K562 (cell line): ENCODE results near the gene NOTCH3. TPM values are rescaled to one million over a fixed set of nuclear protein-coding genes. Genes with fewer than 3 reads are reported as not detected.

Experiments used
- ATAC-seq: fragments of 200-7000 bp; cut with Tn5 transposase; 3 replicates; pipeline ENCODE4 v1.9.1; 2020; ENCODE audit warnings: moderate library complexity
- BruUV-seq: library from RNA; stranded (reverse); fragments of 400-500 nt; replicated peaks from 2 replicates; lab custom pipeline; 2021; lab: Mats Ljungman, UMichigan
- CTCF ChIA-PET: fragments of 300-600 bp; formaldehyde crosslinking; extraction: SDS; loops from one replicate; lab custom pipeline; 2021; ENCODE audit warnings: low intra/inter-chr PET ratio; lab: Yijun Ruan, JAX
- POLR2A ChIA-PET: fragments of 300-600, 350-650 bp; sonication (Branson Sonifier 250); formaldehyde crosslinking; extraction: SDS; loops from one replicate; lab custom pipeline; 2021; ENCODE audit warnings: antibody characterized with exemption, inconsistent platforms; lab: Yijun Ruan, JAX
- DNase-seq, 4 experiments: peaks; one replicate each; pipeline versions ENCODE4 v3.0.0 to v3.0.0-alpha.2; 2011 to 2018; ENCODE audit warnings: low spot score in 3 of 4, mixed read lengths in 3 of 4; ENCODE audit errors: extremely low read depth in 1 of 4
- FAIRE-seq: peaks from 2 replicates; lab custom pipeline; 2011; peaks lifted over from hg19 to GRCh38; lab: Jason Lieb, UNC
- H2AFZ ChIP-seq: 2 replicates; pipeline ENCODE4 v1.6.0; 2011; ENCODE audit warnings: low read depth, low read length, control low read depth, inconsistent platforms
- H3K27ac ChIP-seq: fragments of 200-600 bp; 3 replicates; pipeline ENCODE4 v1.8.0; 2011; ENCODE audit warnings: low read depth, mild to moderate bottlenecking, control low read depth, inconsistent platforms, low read length, moderate library complexity, mixed read lengths; ENCODE audit errors: extremely low read depth
- H3K27me3 ChIP-seq, 2 experiments: fragments of 300-600 bp in 1 of 2; 2 replicates in 1 of 2; 3 replicates in 1 of 2; pipeline versions ENCODE4 v1.6.0 to v1.8.0; 2011; ENCODE audit warnings: inconsistent platforms in 2 of 2, low read length in 2 of 2, mild to moderate bottlenecking in 1 of 2, mixed read lengths in 1 of 2, moderate library complexity in 1 of 2; ENCODE audit not compliant: control insufficient read depth in 2 of 2, insufficient read depth in 2 of 2
- H3K36me3 ChIP-seq: fragments of 300-600 bp; 3 replicates; pipeline ENCODE4 v1.8.0; 2011; ENCODE audit warnings: mild to moderate bottlenecking, low read length, inconsistent platforms; ENCODE audit not compliant: control insufficient read depth, insufficient read depth
- H3K4me1 ChIP-seq, 2 experiments: fragments of 200-600 bp in 1 of 2; replicated peaks in 1 of 2; 2 replicates in 1 of 2; 3 replicates in 1 of 2; pipeline versions ENCODE4 v1.5.1 to v1.8.0; 2011; ENCODE audit warnings: inconsistent platforms in 2 of 2, low read length in 2 of 2, mild to moderate bottlenecking in 1 of 2, mixed read lengths in 1 of 2, moderate library complexity in 1 of 2; ENCODE audit not compliant: control insufficient read depth in 2 of 2, insufficient read depth in 2 of 2
- H3K4me2 ChIP-seq: 2 replicates; pipeline ENCODE4 v1.6.1; 2011; ENCODE audit warnings: low read length, control low read depth, inconsistent platforms, mixed read lengths; ENCODE audit not compliant: insufficient read depth
- H3K4me3 ChIP-seq: fragments of 200-600 bp; sonication (generic), shearing (Covaris generic); 2 replicates; pipeline ENCODE4 v1.5.1; 2016; ENCODE audit warnings: control low read depth, inconsistent platforms
- H3K79me2 ChIP-seq: fragments of 200-600 bp; 3 replicates; pipeline ENCODE4 v1.8.0; 2011; ENCODE audit warnings: low read length, inconsistent platforms; ENCODE audit not compliant: control insufficient read depth, insufficient read depth
- H3K9ac ChIP-seq, 2 experiments: 2 replicates each; pipeline versions ENCODE4 v1.6.0 to v1.6.1; 2011; ENCODE audit warnings: low read depth in 2 of 2, low read length in 2 of 2, control low read depth in 1 of 2, inconsistent platforms in 1 of 2, mild to moderate bottlenecking in 1 of 2, mixed read lengths in 1 of 2; ENCODE audit not compliant: insufficient read depth in 1 of 2
- H3K9me1 ChIP-seq: one replicate; pipeline ENCODE4 v1.6.0; 2011; ENCODE audit warnings: inconsistent platforms, mild to moderate bottlenecking, low read length, moderate library complexity; ENCODE audit not compliant: control insufficient read depth, insufficient read depth
- H3K9me3 ChIP-seq: replicated peaks from 2 replicates; pipeline ENCODE4 v1.5.1; 2011; ENCODE audit warnings: low read depth, low read length, inconsistent platforms; ENCODE audit not compliant: control insufficient read depth, insufficient read depth
- H4K20me1 ChIP-seq: replicated peaks from 2 replicates; pipeline ENCODE4 v1.6.1; 2011; ENCODE audit warnings: low read length, inconsistent platforms, mixed read lengths; ENCODE audit not compliant: control insufficient read depth, insufficient read depth
- BCOR ChIP-seq: fragments of 450-650 bp; IDR thresholded peaks from 2 replicates; pipeline ENCODE4 v1.6.1; 2016
- E4F1 ChIP-seq: fragments of 250-450 bp; sonication (Bioruptor Pico); IDR thresholded peaks from 2 replicates; pipeline ENCODE4 v1.5.0; 2021; ENCODE audit warnings: mild to moderate bottlenecking, borderline replicate concordance
- HMG20B ChIP-seq: fragments of 250-450 bp; sonication (Bioruptor Pico); IDR thresholded peaks from 2 replicates; pipeline ENCODE4 v1.5.0; 2021; ENCODE audit warnings: mild to moderate bottlenecking
- IRF1 ChIP-seq: sonication (generic); formaldehyde crosslinking; IDR thresholded peaks from 2 replicates; pipeline ENCODE4 v1.8.0; 2022; ENCODE audit warnings: missing genetic modification reagents, mild to moderate bottlenecking, borderline replicate concordance
- MAZ ChIP-seq, 2 experiments: fragments of 450-650 bp in 1 of 2; sonication (generic) in 1 of 2; formaldehyde crosslinking; IDR thresholded peaks in 1 of 2; conservative IDR thresholded peaks in 1 of 2; 2 replicates each; pipeline versions ENCODE4 v1.4.0 to v1.5.0; 2020; ENCODE audit warnings: mild to moderate bottlenecking in 1 of 2, missing genetic modification reagents in 1 of 2
- MED1 ChIP-seq: sonication (generic); formaldehyde crosslinking; IDR thresholded peaks from 2 replicates; pipeline ENCODE4 v1.8.1; 2023; ENCODE audit warnings: missing genetic modification reagents, borderline replicate concordance
- NCOA6 ChIP-seq: fragments of 450-650 bp; IDR thresholded peaks from 2 replicates; pipeline ENCODE4 v1.6.1; 2017; ENCODE audit warnings: mild to moderate bottlenecking
- PBX2 ChIP-seq, 2 experiments: IDR thresholded peaks in 1 of 2; conservative IDR thresholded peaks in 1 of 2; 2 replicates each; pipeline ENCODE4 v1.6.1; 2016; ENCODE audit warnings: low read depth in 2 of 2, mild to moderate bottlenecking in 1 of 2, missing compliant biosample characterization in 1 of 2, missing genetic modification characterization in 1 of 2, moderate library complexity in 1 of 2
- RBM25 ChIP-seq: fragments of 200-400 bp; formaldehyde crosslinking; IDR thresholded peaks from 2 replicates; pipeline ENCODE4 v1.6.1; 2018; ENCODE audit warnings: low read length, low read depth, moderate library complexity; ENCODE audit not compliant: severe bottlenecking
- RFX1 ChIP-seq: fragments of 450-650 bp; IDR thresholded peaks from 2 replicates; pipeline ENCODE4 v1.6.1; 2016; ENCODE audit warnings: mild to moderate bottlenecking, moderate library complexity
- SRF ChIP-seq, 2 experiments: fragments of 250-450, 450-650 bp in 1 of 2; sonication (Bioruptor Pico) in 1 of 2; sonication (generic) in 1 of 2; formaldehyde crosslinking; IDR thresholded peaks; 2 replicates each; pipeline versions ENCODE4 v1.5.0 to v1.5.1; 2020 to 2022; ENCODE audit warnings: mild to moderate bottlenecking in 1 of 2, missing genetic modification reagents in 1 of 2
- YY1 ChIP-seq, 3 experiments: IDR thresholded peaks; 2 replicates each; pipeline ENCODE4 v1.6.1; 2011; ENCODE audit warnings: low read length in 2 of 3, mild to moderate bottlenecking in 2 of 3, moderate library complexity in 2 of 3, borderline replicate concordance in 1 of 3, control low read depth in 1 of 3, low read depth in 1 of 3; ENCODE audit not compliant: insufficient read depth in 3 of 3, insufficient replicate concordance in 2 of 3, control insufficient read depth in 1 of 3, insufficient read length in 1 of 3; ENCODE audit errors: extremely low read depth in 1 of 3
- ZNF24 ChIP-seq: fragments of 450-650 bp; IDR thresholded peaks from 2 replicates; pipeline ENCODE4 v1.6.1; 2016
- ZSCAN29 ChIP-seq: fragments of 450-650 bp; IDR thresholded peaks from 2 replicates; pipeline ENCODE4 v1.6.1; 2017
- WGBS: fragments of 100-300 bp; shearing (Covaris generic); methylation state at CpG from one replicate; pipeline ENCODE4 v1.1.6; 2016; ENCODE audit warnings: low coverage, mixed read lengths; ENCODE audit not compliant: insufficient coverage; ENCODE audit errors: missing lambda C conversion rate; 5-methylcytosine and 5-hydroxymethylcytosine counted together
- in situ Hi-C: fragments of 300-500 bp; cut with MboI; formaldehyde crosslinking; loops from 4 replicates; pipeline ENCODE4 v1.15.0; 2018; ENCODE audit warnings: inconsistent platforms, mixed read lengths
- intact Hi-C: fragments of 100-400 bp; cut with micrococcal nuclease; formaldehyde crosslinking; loops from 2 replicates; pipeline ENCODE4 v1.14.2; 2022
- polyA plus RNA-seq, 8 experiments: library from polyadenylated mRNA; depleted of rRNA in 4 of 8; stranded (reverse) in 5 of 8; unstranded in 3 of 8; fragments of >200 nt; fragmentation: Nextera tagmentation in 2 of 8; fragmentation: Illumina TruSeq in 1 of 8; extraction: Ambion mirVana in 2 of 8; extraction: Trizol in 1 of 8; gene quantifications; 2 replicates each; pipeline versions ENCODE4 v1.2.1 to v1.2.3, GENCODE V29; 2011 to 2014; ENCODE audit warnings: inconsistent platforms in 1 of 8, missing spikeins in 1 of 8
- total RNA-seq, 7 experiments: library from RNA; depleted of rRNA in 6 of 7; stranded (reverse); fragments of >200 nt in 6 of 7; fragmentation: Illumina TruSeq in 2 of 7; extraction: Trizol in 2 of 7; gene quantifications; 2 replicates each; pipeline versions ENCODE4 v1.2.1 to v1.2.3, GENCODE V29; 2011 to 2021; ENCODE audit warnings: low replicate concordance in 1 of 7

Gene NOTCH3
- total and polyA plus RNA-seq, 9 of the 15 experiments (the other 6 are each of a cell fraction or from before 2014, with no cell fraction given), result under 0.01 to 1.2 (median 0.16) TPM

- H3K4me3 ChIP-seq, result no peak overlapping the region
- no peaks in the 10 kb centered on the region for H4K20me1 ChIP-seq
- peaks cover 6% of the 10 kb centered on the region for H3K9me1 ChIP-seq
- intact Hi-C loops (no loop called here), in situ Hi-C loops (no loop called here)
- peaks cover 35% of the 10 kb centered on the region; the same call in 2 of the 3 replicates for H3K36me3 ChIP-seq
- peaks cover 5 to 28% of the 10 kb centered on the region in 2 experiments; a peak in 4 of 5 replicates for H3K4me1 ChIP-seq
- DNase-seq, result no peak
- no peaks in the 10 kb centered on the region for H3K27me3 ChIP-seq
- H3K27ac ChIP-seq, result no peak overlapping the region
- POLR2A ChIA-PET, result interaction anchor here (0.7 kb wide), 1 partner anchor 14 kb away, joined by 3 read pairs; no protein-coding TSS in a partner anchor
- no peak overlapping the region for H3K4me2 ChIP-seq
- 52% methylated on average over 18 of the region's 21 CpGs for WGBS
- H2AFZ ChIP-seq, result no peak overlapping the region
- no TSS peak for BruUV-seq
- ATAC-seq, result no peak
- no peak for FAIRE-seq
- TF ChIP-seq MED1 (CRISPR knock-in tag) (no peak), ZSCAN29 (no peak), SRF (CRISPR knock-in tag; IDR thresholded peaks at IDR 0.05) (no peak), RBM25 (peak; percentile 82), BCOR (peak; percentile 10; the same call in 1 of the 2 replicates), E4F1 (CRISPR knock-in tag) (no peak), HMG20B (CRISPR knock-in tag) (no peak), YY1 (IDR thresholded peaks at IDR 0.05; ENCODE audit: borderline replicate concordance in 1 of 3, control insufficient read depth in 1 of 3, extremely low read depth in 1 of 3, insufficient read depth in 3 of 3, insufficient read length in 1 of 3, insufficient replicate concordance in 2 of 3, low read depth in 1 of 3, low read length in 2 of 3) (no peak), PBX2 (CRISPR knock-in tag; IDR thresholded peaks at IDR 0.05; ENCODE audit: low read depth) (no peak), PBX2 (tag; conservative IDR thresholded peaks at IDR 0.05; ENCODE audit: low read depth) (no peak), RFX1 (no peak), ZNF24 (no peak), MAZ (CRISPR knock-in tag; conservative IDR thresholded peaks at IDR 0.05 in 1 of 2, IDR thresholded peaks at IDR 0.05 in 1 of 2) (no peak), IRF1 (CRISPR knock-in tag) (no peak), NCOA6 (no peak)
- TF ChIP-seq, all 486 proteins: peak for 2
- Histone ChIP-seq H3K9ac (no peak overlapping the region; a peak in 1 of 4 replicates), H3K9me3 (no peaks in the 10 kb centered on the region; the same call in 1 of the 2 replicates), H3K79me2 (peaks cover 11% of the 10 kb centered on the region)
- CTCF ChIA-PET, result no interaction called here
These were observed 78.3 kb downstream of the NOTCH3 start for GRCh38 chr19:15122331-15123030.
